Left forelimb (tissue), 1 donor: ENCODE data around the gene LAMA3.

Experiments used
- DNase-seq: peaks from one replicate; pipeline ENCODE4 v3.0.0-alpha.2; 2018; ENCODE audit warnings: low spot score

LAMA3 gene

GRCh38 chr18:23779696-23780303 lies 90.5 kb downstream of the LAMA3 start:
- no peak for DNase-seq

GRCh38 chr18:23784832-23785245 lies 95.6 kb downstream of the LAMA3 start:
- no peak for DNase-seq

- DNase-seq = no peak
These were observed 103.8 kb downstream of the LAMA3 start for GRCh38 chr18:23793051-23793450.

GRCh38 chr18:23793985-23794867 lies 105.0 kb downstream of the LAMA3 start:
- DNase-seq = no peak

GRCh38 chr18:23798249-23798648 lies 109.0 kb downstream of the LAMA3 start:
- no peak for DNase-seq

- no peak for DNase-seq
These were observed 109.6 kb downstream of the LAMA3 start for GRCh38 chr18:23798824-23799223.

GRCh38 chr18:23799540-23799939 lies 110.3 kb downstream of the LAMA3 start:
- no peak for DNase-seq

GRCh38 chr18:23800902-23801301 lies 111.6 kb downstream of the LAMA3 start:
- no peak for DNase-seq

- DNase-seq = no peak
These were observed 113.6 kb downstream of the LAMA3 start for GRCh38 chr18:23802817-23803216.

- DNase-seq = no peak
These were observed 114.5 kb downstream of the LAMA3 start for GRCh38 chr18:23803755-23804154.

- DNase-seq = no peak
These were observed 116.6 kb downstream of the LAMA3 start for GRCh38 chr18:23805898-23806297.

GRCh38 chr18:23809415-23809814 lies 120.2 kb downstream of the LAMA3 start:
- DNase-seq = no peak

- no peak for DNase-seq
These were observed 121.1 kb downstream of the LAMA3 start for GRCh38 chr18:23810396-23810795.

- DNase-seq = no peak
These were observed 121.9 kb downstream of the LAMA3 start for GRCh38 chr18:23811176-23811575.

GRCh38 chr18:23812546-23813440 lies 123.5 kb downstream of the LAMA3 start:
- DNase-seq = no peak

GRCh38 chr18:23814991-23815614 lies 125.8 kb downstream of the LAMA3 start:
- no peak for DNase-seq

- no peak for DNase-seq
These were observed 126.8 kb downstream of the LAMA3 start for GRCh38 chr18:23816021-23816420.

- DNase-seq = no peak
These were observed 127.5 kb downstream of the LAMA3 start for GRCh38 chr18:23816740-23817139.

GRCh38 chr18:23819001-23819400 lies 129.7 kb downstream of the LAMA3 start:
- DNase-seq = no peak

GRCh38 chr18:23822590-23823385 lies 133.5 kb downstream of the LAMA3 start:
- DNase-seq = no peak

- DNase-seq = no peak
These were observed 135.0 kb downstream of the LAMA3 start for GRCh38 chr18:23824240-23824639.
